Measurements from ENCODE around the gene FSTL4. TPM values are rescaled to one million over a fixed set of nuclear protein-coding genes. Genes with fewer than 3 reads are reported as not detected.

The FSTL4 gene
- total and polyA plus RNA-seq, 9 donors, result 0.07 to 0.22 (median 0.15) TPM; not detected in 4

- intact Hi-C loops (cut with DNase I), result no loop called here
- WGBS, 3 donors, result 81 to 89% (median 85%) methylated on average over 15 of the region's 15 CpGs
- H3K27me3 ChIP-seq, result no peaks in the 10 kb centered on the region
- no peak for TF ChIP-seq CTCF (IDR thresholded peaks at IDR 0.05)
- TF ChIP-seq POLR2A (IDR thresholded peaks at IDR 0.05), result no peak
- no peak for TF ChIP-seq EP300 (IDR thresholded peaks at IDR 0.05)
- no peaks in the 10 kb centered on the region for H3K36me3 ChIP-seq
- H3K4me3 ChIP-seq, result no peak overlapping the region
- H3K9me3 ChIP-seq, result no peaks in the 10 kb centered on the region
- H3K4me1 ChIP-seq (ENCODE audit: insufficient read depth), result no peaks in the 10 kb centered on the region
- H3K27ac ChIP-seq, result no peak overlapping the region
- no peak for DNase-seq
Measured at GRCh38 chr5:133371371-133372155, 240.8 kb downstream of the FSTL4 start.

GRCh38 chr5:133370904-133371303, 241.4 kb downstream of the FSTL4 start:
- H3K9me3 ChIP-seq, result no peaks in the 10 kb centered on the region
- TF ChIP-seq EP300 (IDR thresholded peaks at IDR 0.05) (no peak), CTCF (IDR thresholded peaks at IDR 0.05) (no peak), POLR2A (IDR thresholded peaks at IDR 0.05) (no peak)
- DNase-seq, result no peak
- 90 to 94% (median 94%) methylated on average over 7 of the region's 7 CpGs for WGBS, 3 donors
- intact Hi-C loops (cut with DNase I), result no loop called here
- no peaks in the 10 kb centered on the region for H3K36me3 ChIP-seq
- no peak overlapping the region for H3K4me3 ChIP-seq
- H3K27me3 ChIP-seq, result no peaks in the 10 kb centered on the region
- no peak overlapping the region for H3K27ac ChIP-seq
- H3K4me1 ChIP-seq (ENCODE audit: insufficient read depth), result no peaks in the 10 kb centered on the region

- H3K36me3 ChIP-seq, result no peaks in the 10 kb centered on the region
- H3K4me3 ChIP-seq, result no peak overlapping the region
- 43 to 59% (median 52%) methylated on average over 8 of the region's 8 CpGs for WGBS, 3 donors
- no peaks in the 10 kb centered on the region for H3K4me1 ChIP-seq (ENCODE audit: insufficient read depth)
- TF ChIP-seq POLR2A (IDR thresholded peaks at IDR 0.05), result no peak
- no peak for TF ChIP-seq CTCF (IDR thresholded peaks at IDR 0.05)
- no peak for TF ChIP-seq EP300 (IDR thresholded peaks at IDR 0.05)
- no peak overlapping the region for H3K27ac ChIP-seq
- no peaks in the 10 kb centered on the region for H3K27me3 ChIP-seq
- intact Hi-C loops (cut with DNase I), result no loop called here
- DNase-seq, result no peak
- no peaks in the 10 kb centered on the region for H3K9me3 ChIP-seq
Measured at GRCh38 chr5:133370036-133370831, 242.1 kb downstream of the FSTL4 start.

GRCh38 chr5:133368916-133369783, 243.2 kb downstream of the FSTL4 start:
- intact Hi-C loops (cut with DNase I), result no loop called here
- Histone ChIP-seq H3K9me3 (no peaks in the 10 kb centered on the region), H3K27ac (no peak overlapping the region), H3K4me3 (no peak overlapping the region), H3K4me1 (ENCODE audit: insufficient read depth) (no peaks in the 10 kb centered on the region), H3K27me3 (no peaks in the 10 kb centered on the region), H3K36me3 (no peaks in the 10 kb centered on the region)
- no peak for DNase-seq
- WGBS, 3 donors, result 80 to 82% (median 81%) methylated on average over 7 of the region's 7 CpGs
- TF ChIP-seq POLR2A (IDR thresholded peaks at IDR 0.05) (no peak), EP300 (IDR thresholded peaks at IDR 0.05) (no peak), CTCF (IDR thresholded peaks at IDR 0.05) (no peak)

Data from ovary (tissue), 9 donors.